Left lung (tissue), 10 donors: ENCODE measurements around the gene AHCYL2. TPM values are rescaled to one million over a fixed set of nuclear protein-coding genes. Genes with fewer than 3 reads are reported as not detected.

Experiments used
- ATAC-seq: fragments of 200-7000 bp; cut with Tn5 transposase; one replicate; pipeline ENCODE4 v1.9.1; 2020; ENCODE audit warnings: moderate library complexity
- DNase-seq, 4 donors: peaks; one replicate each; pipeline ENCODE4 v3.0.0-alpha.2; 2013 to 2020
- H3K27ac ChIP-seq, 2 donors: fragments of 200-600 bp; sonication (generic) in 1 of 2; one replicate each; pipeline versions ENCODE4 v1.5.0 to v1.8.0; 2020 to 2021
- H3K27me3 ChIP-seq, 2 donors: fragments of 200-600 bp; sonication (generic) in 1 of 2; one replicate each; pipeline versions ENCODE4 v1.5.0 to v1.8.0; 2020 to 2021
- H3K36me3 ChIP-seq, 2 donors: fragments of 200-600 bp; sonication (generic) in 1 of 2; one replicate each; pipeline versions ENCODE4 v1.5.0 to v1.8.0; 2020 to 2021
- H3K4me1 ChIP-seq, 2 donors: fragments of 200-600 bp; one replicate each; pipeline ENCODE4 v1.8.0; 2021
- H3K4me3 ChIP-seq, 2 donors: fragments of 200-600 bp; sonication (generic) in 1 of 2; one replicate each; pipeline versions ENCODE4 v1.5.0 to v1.8.0; 2020 to 2021; ENCODE audit warnings: mild to moderate bottlenecking in 1 of 2
- H3K9me3 ChIP-seq, 2 donors: fragments of 200-600 bp; sonication (generic) in 1 of 2; one replicate each; pipeline versions ENCODE4 v1.5.0 to v1.8.0; 2020 to 2021
- CTCF ChIP-seq, 2 donors: fragments of 200-600 bp; sonication (generic) in 1 of 2; IDR thresholded peaks; one replicate each; pipeline versions ENCODE4 v1.5.0 to v1.8.0; 2021; ENCODE audit warnings: antibody characterized with exemption in 2 of 2
- intact Hi-C, 2 donors: fragments of 100-400 bp; cut with DNase I; formaldehyde crosslinking; loops; one replicate each; pipeline versions ENCODE4 v1.11.2 to v1.14.2; 2022
- polyA plus RNA-seq, 6 donors: library from polyadenylated mRNA; unstranded; fragments of 120-200 nt; gene quantifications; one replicate each; pipeline ENCODE4 v1.2.1, GENCODE V29; 2013; ENCODE audit not compliant: insufficient read length in 6 of 6
- total RNA-seq, 2 donors: library from RNA; stranded (reverse); fragmentation: NEBNext Ultra II Directional; extraction: Animal tissue kit (Norgen Biotek cat#: 25700); gene quantifications; one replicate each; pipeline ENCODE4 v1.2.1, GENCODE V29; 2021
- donor health status: DM: no; HTN: yes; CAD: no.
- donor health status: DM: no; HTN: no; CAD: no.

Gene AHCYL2
- total and polyA plus RNA-seq, 8 donors, result 16.2 to 219 (median 21.3) TPM

DNA sequence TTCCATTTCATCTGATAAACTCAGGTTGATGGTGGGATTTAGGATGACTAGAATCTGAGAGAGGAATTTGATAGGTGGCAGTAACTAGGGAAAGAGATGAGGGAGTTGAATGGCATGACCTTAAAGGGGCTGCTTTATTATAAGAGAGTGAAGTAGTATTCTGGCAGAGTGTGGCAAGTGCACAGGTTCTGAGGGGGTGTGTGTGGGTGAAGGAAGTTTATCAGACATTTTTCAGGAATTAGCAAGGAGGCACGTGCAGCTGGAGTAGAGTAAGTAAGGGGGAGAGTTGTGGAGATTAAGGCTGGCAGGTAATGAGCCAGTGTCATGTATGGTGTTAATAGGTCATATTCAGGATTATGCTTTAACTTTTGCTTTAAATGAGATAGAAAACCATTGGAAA, 40.5 kb downstream of the AHCYL2 start:
- ATAC-seq (no peak), DNase-seq (no peak)
- no peak overlapping the region for H3K4me3 ChIP-seq
- H3K27ac ChIP-seq, result no peak overlapping the region
- H3K36me3 ChIP-seq, result no peaks in the 10 kb centered on the region
- intact Hi-C loops, result no loop called here
- H3K4me1 ChIP-seq, result peaks cover 0 to 2% of the 10 kb centered on the region in 2 donors
- TF ChIP-seq CTCF (IDR thresholded peaks at IDR 0.05), result no peak
- H3K27me3 ChIP-seq, result no peaks in the 10 kb centered on the region
- no peaks in the 10 kb centered on the region for H3K9me3 ChIP-seq

GRCh38 chr7:129266181-129266580, 41.4 kb downstream of the AHCYL2 start:
- intact Hi-C loops, result no loop called here

GRCh38 chr7:129270077-129270476, 45.2 kb downstream of the AHCYL2 start:
- Histone ChIP-seq H3K36me3 (no peaks in the 10 kb centered on the region), H3K4me3 (no peak overlapping the region), H3K4me1 (peaks cover 0 to 7% of the 10 kb centered on the region in 2 donors), H3K27ac (no peak overlapping the region), H3K9me3 (peaks cover 0 to 5% of the 10 kb centered on the region in 2 donors), H3K27me3 (no peaks in the 10 kb centered on the region)
- DNase-seq, result no peak
- no peak for ATAC-seq
- intact Hi-C loops, result no loop called here
- no peak for TF ChIP-seq CTCF (IDR thresholded peaks at IDR 0.05)

More at GRCh38 chr7:129266181-129266580, 41.4 kb downstream of the AHCYL2 start:
- no peaks in the 10 kb centered on the region for H3K27me3 ChIP-seq
- DNase-seq (no peak), ATAC-seq (no peak)
- H3K36me3 ChIP-seq, result no peaks in the 10 kb centered on the region
- H3K9me3 ChIP-seq, result no peaks in the 10 kb centered on the region
- no peak overlapping the region for H3K4me3 ChIP-seq
- H3K27ac ChIP-seq, result no peak overlapping the region
- peaks cover 0 to 7% of the 10 kb centered on the region in 2 donors for H3K4me1 ChIP-seq
- TF ChIP-seq CTCF (IDR thresholded peaks at IDR 0.05), result no peak

- DNase-seq, result peak in 1 of 4 donors; percentile 10
These were observed 46.9 kb downstream of the AHCYL2 start for GRCh38 chr7:129271500-129272355.

More at GRCh38 chr7:129271500-129272355, 46.9 kb downstream of the AHCYL2 start:
- H3K9me3 ChIP-seq, result peaks cover 0 to 5% of the 10 kb centered on the region in 2 donors
- H3K36me3 ChIP-seq, result no peaks in the 10 kb centered on the region
- H3K27me3 ChIP-seq, result no peaks in the 10 kb centered on the region
- intact Hi-C loops, result no loop called here
- ATAC-seq, result peak; percentile 92
- H3K27ac ChIP-seq, result no peak overlapping the region
- TF ChIP-seq CTCF (IDR thresholded peaks at IDR 0.05), result peak; percentile 45 to 74
- H3K4me3 ChIP-seq, result no peak overlapping the region
- peaks cover 0 to 7% of the 10 kb centered on the region in 2 donors for H3K4me1 ChIP-seq
